Measurements from ENCODE around the gene TRAF4.

Gene TRAF4

GRCh38 chr17:28796062-28796461 lies 52.3 kb downstream of the TRAF4 start:
- Histone ChIP-seq H3K79me2 (ENCODE audit: insufficient read depth, low read depth) (no peaks in the 10 kb centered on the region; the same call in 1 of the 2 replicates), H2AFZ (ENCODE audit: low read depth) (no peak overlapping the region), H3K4me3 (IDR thresholded peaks at IDR 0.05; ENCODE audit: insufficient read depth, low read depth, low read length) (no peak overlapping the region), H3K27ac (no peak overlapping the region), H3K27me3 (ENCODE audit: insufficient read depth, low read depth) (no peaks in the 10 kb centered on the region), H3K4me1 (ENCODE audit: low read depth, poor library complexity, severe bottlenecking) (peaks cover 6% of the 10 kb centered on the region), H4K20me1 (ENCODE audit: insufficient read depth) (no peaks in the 10 kb centered on the region), H3K36me3 (ENCODE audit: insufficient read depth) (no peaks in the 10 kb centered on the region), H3K4me2 (no peak overlapping the region), H3K9ac (no peak overlapping the region)
- TF ChIP-seq, protein P1, sequence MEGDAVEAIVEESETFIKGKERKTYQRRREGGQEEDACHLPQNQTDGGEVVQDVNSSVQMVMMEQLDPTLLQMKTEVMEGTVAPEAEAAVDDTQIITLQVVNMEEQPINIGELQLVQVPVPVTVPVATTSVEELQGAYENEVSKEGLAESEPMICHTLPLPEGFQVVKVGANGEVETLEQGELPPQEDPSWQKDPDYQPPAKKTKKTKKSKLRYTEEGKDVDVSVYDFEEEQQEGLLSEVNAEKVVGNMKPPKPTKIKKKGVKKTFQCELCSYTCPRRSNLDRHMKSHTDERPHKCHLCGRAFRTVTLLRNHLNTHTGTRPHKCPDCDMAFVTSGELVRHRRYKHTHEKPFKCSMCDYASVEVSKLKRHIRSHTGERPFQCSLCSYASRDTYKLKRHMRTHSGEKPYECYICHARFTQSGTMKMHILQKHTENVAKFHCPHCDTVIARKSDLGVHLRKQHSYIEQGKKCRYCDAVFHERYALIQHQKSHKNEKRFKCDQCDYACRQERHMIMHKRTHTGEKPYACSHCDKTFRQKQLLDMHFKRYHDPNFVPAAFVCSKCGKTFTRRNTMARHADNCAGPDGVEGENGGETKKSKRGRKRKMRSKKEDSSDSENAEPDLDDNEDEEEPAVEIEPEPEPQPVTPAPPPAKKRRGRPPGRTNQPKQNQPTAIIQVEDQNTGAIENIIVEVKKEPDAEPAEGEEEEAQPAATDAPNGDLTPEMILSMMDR (conservative IDR thresholded peaks at IDR 0.05; ENCODE audit: low read depth, low read length): no peak

All from KMS-11 (cell line).